ENCODE data around the gene TMEM150C.

- TF ChIP-seq REST (IDR thresholded peaks at IDR 0.05; ENCODE audit: insufficient replicate concordance, low read depth) (no peak), CTCF (IDR thresholded peaks at IDR 0.05; ENCODE audit: insufficient read depth, low read length) (no peak), POLR2AphosphoS5 (IDR thresholded peaks at IDR 0.05; ENCODE audit: low read depth) (no peak), GABPA (IDR thresholded peaks at IDR 0.05; ENCODE audit: low read depth) (no peak)
Observed at GRCh38 chr4:82578935-82579334, 17.1 kb upstream of the TMEM150C start.
